Stimulated activated CD4-positive, alpha-beta T cell treated with anti-CD3 and anti-CD28 coated beads, Interleukin-12 subunit alpha, Interleukin-12 subunit beta, amount 100 ng/mL, for 24 hours (primary cell): ENCODE data around the gene SHISAL1.

Experiments used
- DNase-seq, 2 experiments: peaks; one replicate each; pipeline ENCODE4 v3.0.0-alpha.2; 2020; ENCODE audit warnings: low read depth in 2 of 2

Gene SHISAL1

GRCh38 chr22:44342347-44342956 lies 29.7 kb upstream of the SHISAL1 start:
- no peak for DNase-seq

GRCh38 chr22:44341431-44342346 lies 28.9 kb upstream of the SHISAL1 start:
- DNase-seq = no peak

GRCh38 chr22:44340271-44341239 lies 27.8 kb upstream of the SHISAL1 start:
- DNase-seq = no peak

GRCh38 chr22:44338906-44339305 lies 26.2 kb upstream of the SHISAL1 start:
- no peak for DNase-seq

GRCh38 chr22:44338177-44338810 lies 25.5 kb upstream of the SHISAL1 start:
- DNase-seq = no peak

- no peak for DNase-seq
These were observed 24.9 kb upstream of the SHISAL1 start for GRCh38 chr22:44337678-44338004.

GRCh38 chr22:44336962-44337677 lies 24.4 kb upstream of the SHISAL1 start:
- DNase-seq = no peak

- DNase-seq = peak in 1 of 2 experiments; percentile 4
These were observed 23.4 kb upstream of the SHISAL1 start for GRCh38 chr22:44335903-44336803.

- no peak for DNase-seq
These were observed 22.5 kb upstream of the SHISAL1 start for GRCh38 chr22:44335066-44335839.

GRCh38 chr22:44333847-44334635 lies 21.3 kb upstream of the SHISAL1 start:
- DNase-seq = no peak

GRCh38 chr22:44332946-44333345 lies 20.2 kb upstream of the SHISAL1 start:
- no peak for DNase-seq

GRCh38 chr22:44331881-44332714 lies 19.3 kb upstream of the SHISAL1 start:
- no peak for DNase-seq

GRCh38 chr22:44330744-44331660 lies 18.3 kb upstream of the SHISAL1 start:
- no peak for DNase-seq

GRCh38 chr22:44330188-44330743 lies 17.5 kb upstream of the SHISAL1 start:
- DNase-seq = no peak

- peak in 1 of 2 experiments; percentile 25 for DNase-seq
These were observed 16.5 kb upstream of the SHISAL1 start for GRCh38 chr22:44329179-44329796.
